OCI-LY7 (cell line): ENCODE data around the gene GOLPH3. TPM values are rescaled to one million over a fixed set of nuclear protein-coding genes. Genes with fewer than 3 reads are reported as not detected.

Experiments
- BruUV-seq: library from RNA; stranded (reverse); fragments of 400-500 nt; replicated peaks from 2 replicates; lab custom pipeline; 2021; lab: Mats Ljungman, UMichigan
- CTCF ChIA-PET: fragments of 300-600 bp; sonication (Branson Sonifier 250); formaldehyde crosslinking; loops from one replicate; lab custom pipeline; 2022; ENCODE audit warnings: antibody characterized with exemption; ENCODE audit not compliant: unreplicated experiment; lab: Charles Lee
- POLR2A ChIA-PET: fragments of 300-600 bp; sonication (Branson Sonifier 250); formaldehyde crosslinking; loops from one replicate; lab custom pipeline; 2022; ENCODE audit warnings: antibody characterized with exemption; lab: Charles Lee
- DNase-seq: peaks from one replicate; pipeline ENCODE4 v3.0.0-alpha.2; 2015; ENCODE audit warnings: low spot score
- H2AFZ ChIP-seq: fragments of 200-600 bp; sonication (generic), shearing (Covaris generic); 2 replicates; pipeline ENCODE4 v1.6.1; 2014; ENCODE audit warnings: mild to moderate bottlenecking, antibody characterized with exemption, low read length, moderate library complexity
- H3K27ac ChIP-seq: fragments of 200-600 bp; sonication (generic); 2 replicates; pipeline ENCODE4 v1.5.1; 2014; ENCODE audit warnings: mixed run types, low read depth, mild to moderate bottlenecking, moderate library complexity, low read length, inconsistent platforms; ENCODE audit not compliant: poor library complexity, severe bottlenecking
- H3K36me3 ChIP-seq: fragments of 200-600 bp; sonication (generic); 2 replicates; pipeline ENCODE4 v1.6.1; 2014; ENCODE audit warnings: mild to moderate bottlenecking, antibody characterized with exemption, low read length, moderate library complexity, mixed read lengths; ENCODE audit not compliant: insufficient read depth
- H3K4me1 ChIP-seq: fragments of 200-600 bp; sonication (generic); 2 replicates; pipeline ENCODE4 v1.5.1; 2014; ENCODE audit warnings: mild to moderate bottlenecking, low read length; ENCODE audit not compliant: insufficient read depth, poor library complexity, severe bottlenecking
- H3K4me2 ChIP-seq: fragments of 200-600 bp; sonication (generic); 2 replicates; pipeline ENCODE4 v1.6.1; 2014; ENCODE audit warnings: mild to moderate bottlenecking, low read length
- H3K4me3 ChIP-seq: fragments of 200-600 bp; sonication (generic); 2 replicates; pipeline ENCODE4 v1.5.1; 2014; ENCODE audit warnings: mild to moderate bottlenecking, low read depth, low read length; ENCODE audit not compliant: poor library complexity, severe bottlenecking
- H3K79me2 ChIP-seq: fragments of 200-600 bp; sonication (generic); 2 replicates; pipeline ENCODE4 v1.6.1; 2016; ENCODE audit warnings: low read depth, mild to moderate bottlenecking, low read length, moderate library complexity, mixed read lengths; ENCODE audit not compliant: insufficient read depth
- H3K9me2 ChIP-seq: fragments of 200-600 bp; sonication (generic); 2 replicates; pipeline ENCODE4 v1.6.1; 2016; ENCODE audit warnings: mild to moderate bottlenecking, low read length, mixed read lengths; ENCODE audit not compliant: insufficient read depth
- H3K9me3 ChIP-seq: fragments of 200-600 bp; sonication (generic); 2 replicates; pipeline ENCODE4 v1.6.1; 2014; ENCODE audit warnings: mild to moderate bottlenecking, mixed run types, low read length, mixed read lengths
- H4K20me1 ChIP-seq: fragments of 200-600 bp; sonication (generic); 2 replicates; pipeline ENCODE4 v1.6.1; 2014; ENCODE audit warnings: mild to moderate bottlenecking, antibody characterized with exemption, low read length, moderate library complexity, mixed read lengths; ENCODE audit not compliant: insufficient read depth
- CTCF ChIP-seq: fragments of 200-600 bp; sonication (generic); conservative IDR thresholded peaks from 2 replicates; pipeline ENCODE4 v1.5.1; 2014; ENCODE audit warnings: mild to moderate bottlenecking, antibody characterized with exemption, low read length, moderate library complexity, mixed read lengths
- EZH2phosphoT487 ChIP-seq: fragments of 200-600 bp; sonication (generic); IDR thresholded peaks from 2 replicates; pipeline ENCODE4 v1.6.1; 2018; ENCODE audit warnings: low read depth, borderline replicate concordance, mild to moderate bottlenecking, mixed run types, antibody characterized with exemption, low read length, moderate library complexity, mixed read lengths
- intact Hi-C: fragments of 100-400 bp; cut with micrococcal nuclease; formaldehyde crosslinking; loops from one replicate; pipeline ENCODE4 v1.10.0; 2022; ENCODE audit not compliant: unreplicated experiment
- total RNA-seq, 2 experiments: library from RNA; depleted of rRNA in 1 of 2; stranded (reverse); fragments of >200 nt in 1 of 2; shearing (Covaris generic) in 1 of 2; gene quantifications; 2 replicates each; pipeline ENCODE4 v1.2.3, GENCODE V29; 2014 to 2022

Gene GOLPH3
- total RNA-seq, 2 experiments from 2014 or later, result 35.9 to 53.8 TPM

DNA sequence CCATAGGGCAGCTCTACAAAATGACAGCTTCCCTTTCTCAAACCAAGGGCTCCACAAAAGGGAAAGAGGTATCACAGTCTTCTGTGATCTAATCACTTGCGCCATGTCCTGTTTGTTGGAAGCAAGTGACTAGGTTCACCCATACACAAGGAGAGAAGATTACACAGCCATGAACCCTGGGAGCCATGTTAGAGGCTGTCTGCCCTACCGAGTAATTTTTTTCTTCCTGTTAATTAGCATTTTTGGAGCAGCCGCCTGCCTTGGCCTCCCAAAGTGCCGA lies 33.2 kb upstream of the GOLPH3 start:
- no peak for DNase-seq

DNA sequence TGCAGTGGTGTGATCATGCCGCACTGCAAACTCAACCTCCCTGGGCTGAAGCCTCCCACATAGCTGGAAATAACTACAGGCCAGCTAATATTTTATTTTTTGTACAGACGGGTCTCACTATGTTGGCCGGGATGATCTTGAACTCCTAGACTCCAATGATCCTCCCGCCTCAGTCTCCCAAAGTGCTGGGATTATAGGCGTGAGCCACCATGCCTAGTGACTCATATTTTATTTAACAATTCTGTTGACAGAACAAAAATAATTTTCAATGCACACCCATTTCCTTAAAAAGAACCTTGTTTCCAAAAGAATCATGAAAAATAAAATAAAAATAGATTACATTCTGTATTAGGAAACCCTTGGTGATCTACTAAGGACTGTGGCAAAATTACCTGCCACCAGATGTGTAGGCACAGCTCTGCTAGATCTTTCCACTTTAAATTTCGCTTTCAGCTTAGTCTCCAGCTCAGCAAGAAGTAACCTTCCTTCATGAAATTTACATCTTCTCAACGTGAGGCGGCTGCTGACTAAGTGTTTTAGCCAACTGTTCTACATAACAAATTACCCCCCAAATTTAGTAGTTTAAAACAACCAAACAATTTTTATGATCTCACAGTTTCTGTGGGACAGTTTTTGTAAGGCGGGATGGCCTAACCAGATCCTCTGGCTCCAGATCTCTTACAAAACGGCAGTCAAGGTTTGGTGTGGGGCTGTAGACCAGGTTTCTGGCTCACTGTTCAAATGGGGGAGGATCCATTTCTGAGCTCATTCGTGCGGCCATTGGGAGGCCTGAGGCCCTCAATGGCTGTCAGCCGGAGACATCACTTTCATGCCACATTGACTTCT lies 32.6 kb upstream of the GOLPH3 start:
- intact Hi-C loops, result no loop called here
- POLR2A ChIA-PET, result interaction anchor here (1.3 kb wide), 1 partner anchor 23 kb away, joined by 3 read pairs; no protein-coding TSS in a partner anchor

More for the DNA sequence above, 33.2 kb upstream of the GOLPH3 start:
- H2AFZ ChIP-seq, result no peak overlapping the region
- H3K4me3 ChIP-seq, result no peak overlapping the region
- no peaks in the 10 kb centered on the region for H3K36me3 ChIP-seq
- BruUV-seq, result no TSS peak
- no peak overlapping the region for H3K4me2 ChIP-seq
- no peak for TF ChIP-seq EZH2phosphoT487
- TF ChIP-seq CTCF, result no peak
- H3K4me1 ChIP-seq, result peaks cover 17% of the 10 kb centered on the region
- intact Hi-C loops, result no loop called here
- H4K20me1 ChIP-seq, result no peaks in the 10 kb centered on the region
- H3K27ac ChIP-seq, result no peak overlapping the region
- POLR2A ChIA-PET, result interaction anchor here (1.3 kb wide), 1 partner anchor 24 kb away, joined by 3 read pairs; no protein-coding TSS in a partner anchor
- no peaks in the 10 kb centered on the region for H3K79me2 ChIP-seq
- no peaks in the 10 kb centered on the region for H3K9me3 ChIP-seq
- CTCF ChIA-PET, result no interaction called here
- no peaks in the 10 kb centered on the region for H3K9me2 ChIP-seq

More for the DNA sequence above, 32.6 kb upstream of the GOLPH3 start:
- H3K9me3 ChIP-seq, result no peaks in the 10 kb centered on the region
- no peak overlapping the region for H2AFZ ChIP-seq
- H3K27ac ChIP-seq, result no peak overlapping the region
- no peaks in the 10 kb centered on the region for H3K9me2 ChIP-seq
- DNase-seq, result no peak
- H3K4me1 ChIP-seq, result peaks cover 16% of the 10 kb centered on the region
- no peak overlapping the region for H3K4me3 ChIP-seq
- no peak for TF ChIP-seq EZH2phosphoT487
- no peak for TF ChIP-seq CTCF
- H3K4me2 ChIP-seq, result no peak overlapping the region
- H3K36me3 ChIP-seq, result no peaks in the 10 kb centered on the region
- no TSS peak for BruUV-seq
- CTCF ChIA-PET, result no interaction called here
- no peaks in the 10 kb centered on the region for H4K20me1 ChIP-seq
- no peaks in the 10 kb centered on the region for H3K79me2 ChIP-seq
